Adipocyte (in vitro differentiated cells): Measurements from ENCODE around the gene ID3.

Experiments
- DNase-seq: peaks from one replicate; pipeline ENCODE4 v3.0.0-alpha.2; 2015; ENCODE audit warnings: low read depth
- H3K27me3 ChIP-seq: replicated peaks from 2 replicates; pipeline ENCODE4 v1.7.0; 2013; ENCODE audit warnings: mild to moderate bottlenecking, low read length, moderate library complexity; ENCODE audit not compliant: control insufficient read depth, insufficient read depth
- H3K36me3 ChIP-seq: 2 replicates; pipeline ENCODE4 v1.7.0; 2013; ENCODE audit warnings: low read length, mild to moderate bottlenecking, moderate library complexity; ENCODE audit not compliant: control insufficient read depth, insufficient read depth, severe bottlenecking
- H3K4me1 ChIP-seq: 2 replicates; pipeline ENCODE4 v1.7.0; 2013; ENCODE audit warnings: mild to moderate bottlenecking, low read length, moderate library complexity; ENCODE audit not compliant: control insufficient read depth, insufficient read depth
- H3K4me3 ChIP-seq: 2 replicates; pipeline ENCODE4 v1.7.0; 2013; ENCODE audit warnings: mild to moderate bottlenecking, low read length, moderate library complexity
- H3K9ac ChIP-seq: 2 replicates; pipeline ENCODE4 v1.7.0; 2013; ENCODE audit warnings: mild to moderate bottlenecking, low read length, moderate library complexity
- H3K9me3 ChIP-seq: 2 replicates; pipeline ENCODE4 v1.7.0; 2013; ENCODE audit warnings: mild to moderate bottlenecking, low read length, moderate library complexity; ENCODE audit not compliant: control insufficient read depth

Gene ID3

DNA sequence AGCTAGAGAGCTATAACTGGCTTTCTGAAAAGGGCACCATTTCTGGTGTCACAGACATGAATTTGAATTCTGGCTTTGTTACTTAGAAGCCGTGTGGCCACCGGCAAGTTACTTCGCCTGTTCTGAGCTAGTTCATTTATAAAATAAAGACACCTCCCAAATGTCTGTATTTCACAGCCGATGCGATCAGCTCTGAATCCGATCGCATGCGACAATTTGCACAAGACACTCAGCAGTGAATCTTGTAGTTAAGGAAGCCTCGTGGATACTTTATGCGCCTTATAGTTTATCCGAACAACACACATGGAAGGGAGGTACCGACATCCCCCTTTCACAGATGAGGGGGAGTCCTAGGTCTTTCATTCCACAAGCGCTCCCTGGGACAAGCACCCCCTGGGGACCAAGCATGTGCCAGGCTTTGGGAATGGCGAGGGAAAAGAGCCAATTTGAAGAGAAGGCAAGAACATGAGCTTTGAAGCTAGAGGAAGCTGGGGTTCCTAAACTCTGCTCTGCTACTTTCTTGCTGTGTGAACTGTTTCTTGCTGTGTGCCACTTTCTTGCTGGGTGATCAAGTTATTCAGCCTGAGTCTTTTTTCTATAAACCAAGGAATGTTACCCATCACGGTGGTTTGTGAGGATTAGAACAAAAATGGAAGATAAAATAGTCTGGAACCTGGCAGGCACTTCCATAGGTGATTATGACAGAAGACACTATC lies 3.9 kb downstream of the ID3 start:
- H3K4me3 ChIP-seq = peak overlapping the region; percentile 91
- peaks cover 10% of the 10 kb centered on the region for H3K36me3 ChIP-seq
- DNase-seq = peak; percentile 58
- H3K9me3 ChIP-seq = no peaks in the 10 kb centered on the region
- H3K27me3 ChIP-seq = no peaks in the 10 kb centered on the region
- H3K9ac ChIP-seq = peak overlapping the region; percentile 95
- H3K4me1 ChIP-seq = peaks cover 37% of the 10 kb centered on the region

DNA sequence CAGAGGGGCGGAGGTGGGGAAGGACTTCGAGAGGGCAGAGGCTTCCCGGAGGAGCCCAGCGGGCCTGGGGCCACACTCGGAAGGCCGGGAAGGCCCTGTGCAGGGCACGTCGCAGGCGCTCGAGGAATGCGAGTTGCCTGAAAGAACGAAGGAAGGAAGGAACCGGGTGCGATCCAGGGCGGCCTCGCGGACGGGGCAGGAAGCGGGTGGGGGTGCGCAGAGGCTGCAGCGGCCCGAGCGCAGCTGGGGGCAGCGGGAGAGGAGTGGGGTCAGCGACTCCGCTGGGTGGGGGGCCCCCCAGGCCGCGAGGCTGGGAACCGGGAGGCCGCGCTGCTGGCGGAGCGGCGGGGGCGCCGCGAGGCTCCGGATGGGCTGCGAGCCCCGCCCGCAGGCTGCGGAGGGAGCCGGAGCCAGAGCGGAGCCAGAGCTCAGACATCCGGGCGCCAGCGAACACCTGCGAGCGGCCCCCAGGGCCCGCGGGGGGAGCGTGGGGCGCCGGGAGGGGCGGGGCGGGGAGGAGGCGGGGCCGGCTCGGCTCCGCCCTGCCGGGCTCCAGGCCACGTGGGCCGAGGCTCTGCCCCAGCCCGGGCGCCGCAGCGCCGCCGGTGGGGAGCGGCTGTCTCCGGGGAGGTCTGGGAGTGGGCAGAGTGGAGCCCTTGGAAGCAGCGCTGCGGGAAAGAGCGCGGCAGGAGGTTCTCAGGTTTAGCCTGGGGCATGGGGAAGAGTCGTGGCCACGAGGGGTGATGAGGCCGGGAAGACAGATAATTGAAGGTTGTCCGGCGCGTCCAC lies 4.6 kb downstream of the ID3 start:
- Histone ChIP-seq H3K9me3 (no peaks in the 10 kb centered on the region), H3K9ac (peak overlapping the region; percentile 95), H3K27me3 (no peaks in the 10 kb centered on the region), H3K4me1 (peaks cover 31% of the 10 kb centered on the region), H3K36me3 (peaks cover 10% of the 10 kb centered on the region), H3K4me3 (peak overlapping the region; percentile 91)
- DNase-seq = peak; percentile 95

DNA sequence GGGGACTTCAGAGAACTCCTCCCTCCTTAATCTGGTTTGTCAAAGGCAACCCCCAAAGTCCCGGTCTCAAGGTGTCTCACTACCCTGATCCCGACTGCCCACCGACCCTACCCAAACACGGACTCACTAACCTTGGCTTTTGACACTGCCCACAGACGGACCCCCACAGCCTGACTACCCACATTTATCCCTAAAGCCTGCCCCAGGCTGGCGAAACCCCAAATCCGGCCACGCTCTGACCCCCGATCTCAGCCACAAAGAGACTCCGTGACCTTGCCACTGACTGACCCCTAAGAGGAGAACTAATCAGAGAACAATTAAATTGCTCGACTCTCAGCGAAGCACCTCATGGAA lies 5.2 kb downstream of the ID3 start:
- peaks cover 32% of the 10 kb centered on the region for H3K4me1 ChIP-seq
- peaks cover 10% of the 10 kb centered on the region for H3K36me3 ChIP-seq
- no peaks in the 10 kb centered on the region for H3K27me3 ChIP-seq
- H3K9me3 ChIP-seq = no peaks in the 10 kb centered on the region
- DNase-seq = no peak
- peak overlapping the region; percentile 81 for H3K9ac ChIP-seq
- peak overlapping the region; percentile 64 for H3K4me3 ChIP-seq

DNA sequence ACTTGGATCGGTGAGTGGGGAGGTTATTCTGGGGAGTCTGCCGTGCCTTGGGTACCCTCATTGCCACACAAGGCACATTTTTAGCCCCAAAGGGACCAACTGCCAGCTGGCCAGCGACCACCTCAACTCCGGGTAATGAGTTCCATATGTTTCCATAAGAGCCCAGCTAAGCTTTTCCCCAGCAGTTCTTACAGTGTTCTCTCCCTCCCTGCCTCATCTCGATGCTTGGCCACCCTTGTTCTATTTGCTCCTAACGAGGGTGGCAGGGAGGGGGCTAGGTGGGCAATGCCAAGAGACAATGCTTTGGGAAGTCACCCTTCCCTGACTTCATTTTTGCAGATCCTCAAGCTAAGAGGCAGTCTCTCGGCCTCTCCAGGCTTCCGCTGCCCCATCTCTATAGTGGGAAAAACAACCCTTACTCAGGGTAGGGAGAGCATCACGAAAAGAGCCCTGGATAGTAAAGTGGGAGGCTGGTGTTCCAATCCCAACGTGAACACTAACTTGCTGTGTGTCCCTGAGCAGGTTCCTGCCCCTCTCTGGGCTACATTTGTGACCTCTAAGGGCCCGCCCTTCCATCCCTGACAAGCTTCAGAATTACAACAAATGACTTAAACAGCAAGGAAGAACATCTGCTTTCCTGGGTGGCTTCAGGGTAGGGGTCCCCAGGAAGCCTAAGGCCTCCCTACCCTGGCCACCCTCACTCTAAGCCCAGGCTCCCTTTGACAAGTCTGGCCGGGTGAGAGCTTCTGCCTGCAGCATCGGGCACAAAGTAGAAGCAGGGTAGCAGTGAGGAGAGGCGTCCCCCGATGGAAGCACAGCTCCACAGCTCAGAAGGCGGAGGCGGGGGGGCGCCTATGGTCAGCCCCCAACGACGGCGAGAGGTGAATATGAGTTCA lies 5.8 kb downstream of the ID3 start:
- Histone ChIP-seq H3K9ac (peak overlapping the region; percentile 81), H3K9me3 (no peaks in the 10 kb centered on the region), H3K4me1 (peaks cover 37% of the 10 kb centered on the region), H3K27me3 (no peaks in the 10 kb centered on the region), H3K36me3 (peaks cover 10% of the 10 kb centered on the region), H3K4me3 (no peak overlapping the region)
- peak; percentile 30 for DNase-seq

DNA sequence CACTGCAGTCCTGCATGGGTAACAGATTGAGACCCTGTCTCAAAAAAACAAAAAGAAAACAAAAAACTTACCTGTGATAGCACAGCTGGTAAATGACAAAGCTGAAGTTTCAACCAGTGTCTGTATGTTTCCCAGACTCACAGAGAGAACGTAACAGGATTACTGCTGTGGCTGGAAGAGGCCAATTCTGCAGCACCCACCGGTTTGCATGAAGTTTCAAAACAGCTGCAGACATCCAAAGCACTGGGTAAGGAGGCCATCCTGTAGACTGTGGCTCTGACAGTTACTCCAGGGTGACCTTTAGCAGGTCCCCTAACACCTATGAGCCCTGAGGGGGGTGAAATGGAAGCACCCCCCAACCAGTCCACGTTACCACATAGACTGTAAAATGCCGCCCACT lies 7.5 kb downstream of the ID3 start:
- H3K36me3 ChIP-seq = no peaks in the 10 kb centered on the region
- H3K9ac ChIP-seq = no peak overlapping the region
- DNase-seq = no peak
- no peak overlapping the region for H3K4me3 ChIP-seq
- no peaks in the 10 kb centered on the region for H3K9me3 ChIP-seq
- H3K27me3 ChIP-seq = no peaks in the 10 kb centered on the region
- peaks cover 32% of the 10 kb centered on the region for H3K4me1 ChIP-seq

DNA sequence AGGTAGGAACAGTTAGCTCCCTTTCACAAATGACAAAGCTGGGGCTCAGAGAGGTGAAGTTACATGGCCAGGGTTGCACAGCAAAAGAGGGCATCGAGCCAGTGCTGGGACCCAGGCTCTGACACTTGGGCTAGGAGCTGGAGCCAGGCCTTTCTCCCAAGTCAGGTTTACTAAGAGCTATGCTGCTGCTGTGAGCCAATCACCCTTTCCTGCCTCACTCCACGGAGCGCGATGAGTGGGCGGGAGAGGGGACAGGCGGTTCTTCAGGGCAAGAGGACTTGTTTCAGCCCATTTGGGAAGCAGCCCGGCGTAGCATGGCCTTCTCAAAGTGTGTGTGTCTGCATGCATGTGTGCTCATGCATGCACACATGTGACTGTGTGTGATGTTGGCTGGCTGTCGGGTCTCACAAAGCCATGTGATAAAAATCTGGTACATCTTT lies 10.6 kb downstream of the ID3 start:
- H3K9ac ChIP-seq = peak overlapping the region; percentile 14
- no peaks in the 10 kb centered on the region for H3K9me3 ChIP-seq
- peaks cover 16% of the 10 kb centered on the region for H3K4me1 ChIP-seq
- H3K27me3 ChIP-seq = no peaks in the 10 kb centered on the region
- H3K36me3 ChIP-seq = no peaks in the 10 kb centered on the region
- H3K4me3 ChIP-seq = no peak overlapping the region
- peak; percentile 31 for DNase-seq

DNA sequence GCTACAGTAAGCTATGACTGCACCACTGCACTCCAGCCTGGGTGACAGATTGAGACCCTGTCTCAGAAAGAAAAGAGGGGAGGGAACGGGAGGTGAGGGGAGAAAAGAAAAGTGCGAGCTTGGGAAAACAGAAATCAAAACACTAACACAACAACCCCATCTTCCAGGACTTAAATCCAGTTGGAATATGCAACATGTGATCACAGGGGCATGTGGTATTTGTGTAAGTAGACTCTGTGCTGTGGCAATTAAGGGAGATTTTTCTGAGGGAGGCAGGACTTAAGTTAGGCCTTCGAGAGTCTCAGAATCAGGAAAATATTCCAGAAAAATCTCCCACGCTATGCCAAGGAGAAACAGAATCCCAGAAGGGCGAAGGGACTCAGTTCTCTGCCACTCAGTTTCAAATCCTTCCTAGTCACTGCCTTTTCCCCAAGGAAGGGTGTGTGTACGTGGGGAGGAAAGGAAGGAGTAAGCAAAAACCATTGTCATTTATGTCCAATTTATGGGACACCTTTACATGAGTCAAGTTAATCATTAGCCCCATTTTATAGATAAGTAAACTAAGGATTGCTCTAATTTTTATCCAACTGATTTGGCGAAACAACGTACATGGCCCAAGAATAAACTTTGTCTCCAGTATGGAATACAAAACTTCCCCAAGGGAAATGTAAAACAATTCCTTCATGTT lies 12.3 kb downstream of the ID3 start:
- Histone ChIP-seq H3K36me3 (no peaks in the 10 kb centered on the region), H3K27me3 (no peaks in the 10 kb centered on the region), H3K4me3 (no peak overlapping the region), H3K9me3 (no peaks in the 10 kb centered on the region), H3K4me1 (peaks cover 16% of the 10 kb centered on the region), H3K9ac (peak overlapping the region; percentile 41)
- DNase-seq = no peak

DNA sequence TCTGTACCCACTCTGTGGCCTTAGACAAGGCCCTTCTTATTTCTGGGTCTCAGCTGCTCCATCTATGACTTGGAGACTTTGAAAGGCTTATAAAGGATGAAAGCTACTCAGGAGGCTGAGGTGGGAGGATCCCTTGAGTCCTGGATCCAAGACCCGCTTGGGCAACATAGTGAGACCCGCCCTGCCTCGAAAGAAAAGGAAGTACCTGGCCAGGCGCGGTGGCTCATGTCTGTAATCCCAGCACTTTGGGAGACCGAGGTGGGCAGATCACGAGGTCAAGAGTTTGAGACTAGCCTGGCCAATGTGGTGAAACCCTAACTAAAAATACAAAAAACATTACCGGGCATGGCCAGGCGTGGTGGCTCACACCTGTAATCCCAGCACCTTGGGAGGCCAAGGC lies 13.4 kb downstream of the ID3 start:
- Histone ChIP-seq H3K4me1 (peaks cover 16% of the 10 kb centered on the region), H3K27me3 (no peaks in the 10 kb centered on the region), H3K4me3 (no peak overlapping the region), H3K9me3 (no peaks in the 10 kb centered on the region), H3K36me3 (no peaks in the 10 kb centered on the region), H3K9ac (no peak overlapping the region)
- DNase-seq = no peak

DNA sequence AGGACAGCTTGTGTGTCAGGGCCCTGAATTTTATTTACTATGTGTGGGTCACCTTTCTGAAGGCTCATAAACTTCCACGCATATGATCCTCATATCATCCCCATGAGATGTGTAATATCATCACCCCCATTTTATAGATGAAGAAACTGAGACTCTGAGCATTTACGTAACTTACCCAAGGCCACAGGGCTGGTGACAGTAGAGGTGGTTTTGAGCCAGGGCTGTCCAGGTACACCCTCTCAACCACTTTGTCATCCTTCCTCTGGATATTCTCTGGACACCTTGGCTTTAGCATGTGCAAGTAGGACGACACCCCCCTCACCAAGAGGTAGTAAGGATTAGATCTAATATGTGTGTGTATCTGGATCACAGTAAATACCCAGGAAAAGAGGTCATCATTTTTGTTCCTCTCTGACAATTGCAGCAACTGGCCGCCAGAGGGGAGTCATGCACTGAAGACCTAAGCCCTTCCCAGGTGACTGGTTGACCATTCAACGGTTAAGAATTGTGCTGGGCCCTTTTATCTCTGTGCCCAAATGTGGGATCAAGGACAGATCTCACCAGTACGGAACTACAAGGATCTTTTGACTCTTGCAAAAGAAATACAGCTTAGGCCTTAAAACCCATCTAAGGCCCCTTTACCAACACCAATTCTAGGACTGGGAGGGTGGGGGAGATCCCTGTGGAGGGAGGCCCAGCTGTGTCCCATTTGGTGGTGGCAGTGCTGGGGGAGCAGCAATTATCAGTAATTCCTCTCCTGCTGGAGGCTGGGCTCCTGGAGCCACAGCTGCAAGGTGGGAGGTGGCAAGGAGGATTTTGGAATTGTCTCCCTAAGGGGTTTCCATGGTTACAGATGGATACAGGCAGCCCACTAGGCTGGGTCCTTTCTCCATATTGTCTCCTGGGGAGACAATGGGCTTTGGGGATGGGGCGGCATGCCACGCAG lies 14.6 kb downstream of the ID3 start:
- no peaks in the 10 kb centered on the region for H3K9me3 ChIP-seq
- no peak overlapping the region for H3K4me3 ChIP-seq
- H3K4me1 ChIP-seq = peaks cover 16% of the 10 kb centered on the region
- no peaks in the 10 kb centered on the region for H3K36me3 ChIP-seq
- DNase-seq = peak; percentile 92
- H3K9ac ChIP-seq = peak overlapping the region; percentile 50
- no peaks in the 10 kb centered on the region for H3K27me3 ChIP-seq
